ENCODE data around the gene PIAS4.
A peak's percentile ranks its signal among the peaks of the same experiment; 100 is the strongest.

Gene PIAS4

GRCh38 chr19:4035582-4035981 is 28.0 kb downstream of the PIAS4 start:
- no peaks in the 10 kb centered on the region for H3K27me3 ChIP-seq (ENCODE audit: insufficient read depth, poor library complexity, severe bottlenecking)
- no peak overlapping the region for H3K27ac ChIP-seq (ENCODE audit: poor library complexity, severe bottlenecking)
- H3K36me3 ChIP-seq (ENCODE audit: low read depth), result peaks cover 10% of the 10 kb centered on the region
- TF ChIP-seq, protein P1, sequence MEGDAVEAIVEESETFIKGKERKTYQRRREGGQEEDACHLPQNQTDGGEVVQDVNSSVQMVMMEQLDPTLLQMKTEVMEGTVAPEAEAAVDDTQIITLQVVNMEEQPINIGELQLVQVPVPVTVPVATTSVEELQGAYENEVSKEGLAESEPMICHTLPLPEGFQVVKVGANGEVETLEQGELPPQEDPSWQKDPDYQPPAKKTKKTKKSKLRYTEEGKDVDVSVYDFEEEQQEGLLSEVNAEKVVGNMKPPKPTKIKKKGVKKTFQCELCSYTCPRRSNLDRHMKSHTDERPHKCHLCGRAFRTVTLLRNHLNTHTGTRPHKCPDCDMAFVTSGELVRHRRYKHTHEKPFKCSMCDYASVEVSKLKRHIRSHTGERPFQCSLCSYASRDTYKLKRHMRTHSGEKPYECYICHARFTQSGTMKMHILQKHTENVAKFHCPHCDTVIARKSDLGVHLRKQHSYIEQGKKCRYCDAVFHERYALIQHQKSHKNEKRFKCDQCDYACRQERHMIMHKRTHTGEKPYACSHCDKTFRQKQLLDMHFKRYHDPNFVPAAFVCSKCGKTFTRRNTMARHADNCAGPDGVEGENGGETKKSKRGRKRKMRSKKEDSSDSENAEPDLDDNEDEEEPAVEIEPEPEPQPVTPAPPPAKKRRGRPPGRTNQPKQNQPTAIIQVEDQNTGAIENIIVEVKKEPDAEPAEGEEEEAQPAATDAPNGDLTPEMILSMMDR (IDR thresholded peaks at IDR 0.05; ENCODE audit: poor library complexity, severe bottlenecking), result no peak
- H3K9me3 ChIP-seq (ENCODE audit: severe bottlenecking), result no peaks in the 10 kb centered on the region
- DNase-seq (ENCODE audit: low spot score) (no peak), ATAC-seq (ENCODE audit: low read depth) (peak; percentile 16; the same call in 1 of the 3 replicates)
- no peaks in the 10 kb centered on the region for H3K4me1 ChIP-seq (ENCODE audit: insufficient read depth, poor library complexity, severe bottlenecking)
- H3K4me3 ChIP-seq (ENCODE audit: severe bottlenecking), result no peak overlapping the region

DNA sequence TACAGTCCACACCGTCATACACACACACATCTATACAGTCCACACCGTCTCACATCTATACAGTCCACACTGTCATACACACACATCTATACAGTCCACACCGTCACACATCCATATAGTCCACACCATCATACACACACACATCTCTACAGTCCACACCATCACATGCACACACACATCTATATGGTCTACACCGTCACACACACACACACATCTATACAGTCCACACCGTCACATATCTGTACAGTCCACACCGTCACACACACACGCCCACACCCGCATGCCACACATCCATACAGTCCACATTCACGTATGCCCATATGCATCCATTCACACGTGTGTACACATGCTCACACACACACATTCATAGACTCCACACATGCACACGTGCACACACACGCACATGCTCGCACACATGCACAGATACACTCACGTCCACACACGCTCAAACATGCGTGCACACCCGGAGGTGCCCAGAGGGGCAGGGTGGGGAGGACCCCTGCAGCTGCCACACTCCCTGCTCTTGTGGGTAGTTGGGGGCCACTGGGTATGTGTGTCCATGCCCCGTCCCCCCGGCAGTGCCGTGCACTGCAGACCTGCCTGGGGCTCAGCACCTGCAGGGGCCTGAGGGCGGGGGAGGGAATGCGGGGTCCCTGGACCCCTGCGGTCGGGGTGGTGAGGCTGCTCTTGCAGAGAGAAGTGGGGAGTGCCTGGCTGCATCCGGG is 29.2 kb downstream of the PIAS4 start:
- H3K36me3 ChIP-seq (ENCODE audit: low read depth), result peaks cover 10% of the 10 kb centered on the region
- no peaks in the 10 kb centered on the region for H3K9me3 ChIP-seq (ENCODE audit: severe bottlenecking)
- TF ChIP-seq, protein P1 (IDR thresholded peaks at IDR 0.05; ENCODE audit: poor library complexity, severe bottlenecking), result no peak
- no peak overlapping the region for H3K27ac ChIP-seq (ENCODE audit: poor library complexity, severe bottlenecking)
- DNase-seq (ENCODE audit: low spot score) (no peak), ATAC-seq (ENCODE audit: low read depth) (no peak)
- no peak overlapping the region for H3K4me3 ChIP-seq (ENCODE audit: severe bottlenecking)
- no peaks in the 10 kb centered on the region for H3K27me3 ChIP-seq (ENCODE audit: insufficient read depth, poor library complexity, severe bottlenecking)
- H3K4me1 ChIP-seq (ENCODE audit: insufficient read depth, poor library complexity, severe bottlenecking), result no peaks in the 10 kb centered on the region

DNA sequence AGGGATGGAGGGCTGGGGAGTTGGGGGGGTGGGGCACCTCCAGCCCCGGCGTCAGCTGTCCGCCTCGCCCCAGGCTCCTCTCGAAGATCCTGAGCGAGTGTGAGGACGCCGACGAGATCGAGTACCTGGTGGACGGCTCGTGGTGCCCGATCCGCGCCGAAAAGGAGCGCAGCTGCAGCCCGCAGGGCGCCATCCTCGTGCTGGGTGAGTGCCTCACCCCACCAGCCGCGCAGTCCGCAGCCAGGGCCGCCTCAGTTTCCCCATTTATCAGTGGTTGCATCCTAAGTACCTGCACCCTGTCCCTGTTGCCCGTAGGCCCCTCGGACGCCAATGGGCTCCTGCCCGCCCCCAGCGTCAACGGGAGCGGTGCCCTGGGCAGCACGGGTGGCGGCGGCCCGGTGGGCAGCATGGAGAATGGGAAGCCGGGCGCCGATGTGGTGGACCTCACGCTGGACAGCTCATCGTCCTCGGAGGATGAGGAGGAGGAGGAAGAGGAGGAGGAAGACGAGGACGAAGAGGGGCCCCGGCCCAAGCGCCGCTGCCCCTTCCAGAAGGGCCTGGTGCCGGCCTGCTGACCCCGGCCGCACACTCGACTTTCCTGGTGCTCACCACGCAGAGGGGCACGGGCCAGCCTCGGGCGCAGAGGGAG is 29.9 kb downstream of the PIAS4 start:
- H3K4me3 ChIP-seq (ENCODE audit: severe bottlenecking), result no peak overlapping the region
- ATAC-seq (ENCODE audit: low read depth) (no peak), DNase-seq (ENCODE audit: low spot score) (no peak)
- TF ChIP-seq, protein P1 (IDR thresholded peaks at IDR 0.05; ENCODE audit: poor library complexity, severe bottlenecking), result no peak
- peaks cover 10% of the 10 kb centered on the region for H3K36me3 ChIP-seq (ENCODE audit: low read depth)
- no peak overlapping the region for H3K27ac ChIP-seq (ENCODE audit: poor library complexity, severe bottlenecking)
- H3K9me3 ChIP-seq (ENCODE audit: severe bottlenecking), result no peaks in the 10 kb centered on the region
- no peaks in the 10 kb centered on the region for H3K27me3 ChIP-seq (ENCODE audit: insufficient read depth, poor library complexity, severe bottlenecking)
- H3K4me1 ChIP-seq (ENCODE audit: insufficient read depth, poor library complexity, severe bottlenecking), result no peaks in the 10 kb centered on the region

GRCh38 chr19:4038057-4038456 is 30.5 kb downstream of the PIAS4 start:
- TF ChIP-seq, protein P1 (IDR thresholded peaks at IDR 0.05; ENCODE audit: poor library complexity, severe bottlenecking), result no peak
- no peaks in the 10 kb centered on the region for H3K27me3 ChIP-seq (ENCODE audit: insufficient read depth, poor library complexity, severe bottlenecking)
- peaks cover 10% of the 10 kb centered on the region for H3K36me3 ChIP-seq (ENCODE audit: low read depth)
- H3K9me3 ChIP-seq (ENCODE audit: severe bottlenecking), result no peaks in the 10 kb centered on the region
- no peaks in the 10 kb centered on the region for H3K4me1 ChIP-seq (ENCODE audit: insufficient read depth, poor library complexity, severe bottlenecking)
- no peak overlapping the region for H3K4me3 ChIP-seq (ENCODE audit: severe bottlenecking)
- no peak overlapping the region for H3K27ac ChIP-seq (ENCODE audit: poor library complexity, severe bottlenecking)
- ATAC-seq (ENCODE audit: low read depth) (no peak), DNase-seq (ENCODE audit: low spot score) (no peak)

All from RWPE2 (cell line).